Activated CD4-positive, alpha-beta T cell treated with anti-CD3 and anti-CD28 coated beads, Interleukin-2, amount 10 ng/mL, durations not matched to agents 7 days and 5 days (primary cell): ENCODE results near the gene IRGQ. TPM values are rescaled to one million over a fixed set of nuclear protein-coding genes. Genes with fewer than 3 reads are reported as not detected.
"Not testable (repeated sequence)": the region's sequence is repeated elsewhere in the genome, so short reads cannot be mapped to it uniquely, and the experiment has no call there.

Experiments
- CTCF ChIA-PET: fragments of 350-600 bp; sonication (Branson Sonifier 250); formaldehyde crosslinking; loops from one replicate; lab custom pipeline; 2021; ENCODE audit warnings: antibody characterized with exemption; lab: Charles Lee
- POLR2A ChIA-PET: fragments of 350-600 bp; sonication (Branson Sonifier 250); formaldehyde crosslinking; loops from one replicate; lab custom pipeline; 2021; ENCODE audit warnings: antibody characterized with exemption; lab: Charles Lee
- DNase-seq: peaks from one replicate; pipeline ENCODE4 v3.0.0-alpha.2; 2020
- H3K27ac Mint-ChIP-seq: one replicate; pipeline ENCODE4 v1.8.0; 2021; ENCODE audit warnings: mild to moderate bottlenecking, moderate library complexity, mixed read lengths
- H3K27me3 Mint-ChIP-seq: one replicate; pipeline ENCODE4 v1.8.0; 2021; ENCODE audit warnings: mixed read lengths
- H3K36me3 Mint-ChIP-seq: one replicate; pipeline ENCODE4 v1.8.0; 2021; ENCODE audit warnings: low read depth, mixed read lengths
- H3K4me1 Mint-ChIP-seq: one replicate; pipeline ENCODE4 v1.8.0; 2021; ENCODE audit warnings: mixed read lengths
- H3K4me3 Mint-ChIP-seq: one replicate; pipeline ENCODE4 v1.8.0; 2021; ENCODE audit warnings: mild to moderate bottlenecking, moderate library complexity, mixed read lengths
- H3K9me3 Mint-ChIP-seq: one replicate; pipeline ENCODE4 v1.8.0; 2021; ENCODE audit warnings: mixed read lengths
- total RNA-seq, 2 experiments: library from RNA; stranded (reverse); gene quantifications; one replicate each; pipeline ENCODE4 v1.2.3, GENCODE V29; 2021

The IRGQ gene
- total RNA-seq, 2 experiments from 2014 or later: 9.0 to 9.7 TPM

GRCh38 chr19:43635561-43635940, 39.6 kb upstream of the IRGQ start:
- DNase-seq, H3K36me3 Mint-ChIP-seq, H3K27ac Mint-ChIP-seq, H3K4me3 Mint-ChIP-seq, CTCF ChIA-PET, H3K9me3 Mint-ChIP-seq, POLR2A ChIA-PET: not testable (repeated sequence)
- Mint-ChIP-seq H3K4me1 (peaks cover 13% of the 10 kb centered on the region), H3K27me3 (peaks cover 36% of the 10 kb centered on the region)

- Mint-ChIP-seq H3K27ac (no peak overlapping the region), H3K36me3 (no peaks in the 10 kb centered on the region), H3K4me3 (no peak overlapping the region), H3K27me3 (peaks cover 33% of the 10 kb centered on the region), H3K4me1 (peaks cover 10% of the 10 kb centered on the region), H3K9me3 (no peaks in the 10 kb centered on the region)
- ChIA-PET CTCF (no interaction called here), POLR2A (no interaction called here)
- no peak for DNase-seq
Measured at GRCh38 chr19:43634872-43635560, 39.1 kb upstream of the IRGQ start.

GRCh38 chr19:43634506-43634871, 38.6 kb upstream of the IRGQ start:
- H3K4me1 Mint-ChIP-seq: peaks cover 8% of the 10 kb centered on the region
- DNase-seq: no peak
- ChIA-PET CTCF (no interaction called here), POLR2A (no interaction called here)
- no peaks in the 10 kb centered on the region for H3K36me3 Mint-ChIP-seq
- peaks cover 32% of the 10 kb centered on the region for H3K27me3 Mint-ChIP-seq
- H3K9me3 Mint-ChIP-seq: no peaks in the 10 kb centered on the region
- no peak overlapping the region for H3K27ac Mint-ChIP-seq
- H3K4me3 Mint-ChIP-seq: no peak overlapping the region

- ChIA-PET CTCF (no interaction called here), POLR2A (no interaction called here)
- H3K4me1 Mint-ChIP-seq: peaks cover 7% of the 10 kb centered on the region
- DNase-seq: no peak
- H3K36me3 Mint-ChIP-seq: no peaks in the 10 kb centered on the region
- H3K4me3 Mint-ChIP-seq: no peak overlapping the region
- no peak overlapping the region for H3K27ac Mint-ChIP-seq
- H3K27me3 Mint-ChIP-seq: peaks cover 30% of the 10 kb centered on the region
- no peaks in the 10 kb centered on the region for H3K9me3 Mint-ChIP-seq
Measured at GRCh38 chr19:43634068-43634467, 38.1 kb upstream of the IRGQ start.

GRCh38 chr19:43633520-43633919, 37.6 kb upstream of the IRGQ start:
- H3K9me3 Mint-ChIP-seq: no peaks in the 10 kb centered on the region
- H3K4me1 Mint-ChIP-seq: peaks cover 3% of the 10 kb centered on the region

GRCh38 chr19:43631491-43631890, 35.6 kb upstream of the IRGQ start:
- Mint-ChIP-seq H3K36me3 (no peaks in the 10 kb centered on the region), H3K27me3 (peaks cover 18% of the 10 kb centered on the region), H3K4me3 (no peak overlapping the region), H3K9me3 (no peaks in the 10 kb centered on the region), H3K4me1 (peaks cover 7% of the 10 kb centered on the region), H3K27ac (no peak overlapping the region)
- CTCF ChIA-PET: no interaction called here
- no peak for DNase-seq
- POLR2A ChIA-PET: no interaction called here

More at GRCh38 chr19:43633520-43633919, 37.6 kb upstream of the IRGQ start:
- ChIA-PET POLR2A (no interaction called here), CTCF (interaction anchor here (1.1 kb wide), 1 partner anchor 121 kb away, joined by 3 read pairs; the partner anchor contains the start of gene SMG9)
- no peak overlapping the region for H3K27ac Mint-ChIP-seq
- no peak for DNase-seq
- H3K27me3 Mint-ChIP-seq: peaks cover 25% of the 10 kb centered on the region
- H3K4me3 Mint-ChIP-seq: no peak overlapping the region
- H3K36me3 Mint-ChIP-seq: no peaks in the 10 kb centered on the region

- no peak overlapping the region for H3K27ac Mint-ChIP-seq
- POLR2A ChIA-PET: no interaction called here
- H3K27me3 Mint-ChIP-seq: peaks cover 15% of the 10 kb centered on the region
- H3K9me3 Mint-ChIP-seq: no peaks in the 10 kb centered on the region
- CTCF ChIA-PET: interaction anchor here (0.5 to 0.6 kb wide), 2 partner anchors 125 to 1515 kb away, joined by 4 to 5 read pairs; no protein-coding TSS in a partner anchor
- H3K4me1 Mint-ChIP-seq: peaks cover 21% of the 10 kb centered on the region
- no peak overlapping the region for H3K4me3 Mint-ChIP-seq
- H3K36me3 Mint-ChIP-seq: no peaks in the 10 kb centered on the region
- DNase-seq: no peak
Measured at GRCh38 chr19:43628646-43629326, 32.9 kb upstream of the IRGQ start.

- no peak overlapping the region for H3K27ac Mint-ChIP-seq
- ChIA-PET CTCF (interaction anchor here (0.7 to 2.2 kb wide), 5 partner anchors 25 to 178 kb away, joined by 3 to 5 read pairs (median 3); no protein-coding TSS in a partner anchor), POLR2A (no interaction called here)
- H3K36me3 Mint-ChIP-seq: no peaks in the 10 kb centered on the region
- no peak overlapping the region for H3K4me3 Mint-ChIP-seq
- H3K4me1 Mint-ChIP-seq: peaks cover 22% of the 10 kb centered on the region
- no peaks in the 10 kb centered on the region for H3K9me3 Mint-ChIP-seq
- DNase-seq: no peak
- peaks cover 9% of the 10 kb centered on the region for H3K27me3 Mint-ChIP-seq
Measured at GRCh38 chr19:43626838-43627237, 30.9 kb upstream of the IRGQ start.

- POLR2A ChIA-PET: no interaction called here
- H3K36me3 Mint-ChIP-seq: no peaks in the 10 kb centered on the region
- no peak for DNase-seq
- no peaks in the 10 kb centered on the region for H3K9me3 Mint-ChIP-seq
- peaks cover 9% of the 10 kb centered on the region for H3K27me3 Mint-ChIP-seq
- CTCF ChIA-PET: interaction anchor here (0.7 to 2.2 kb wide), 7 partner anchors 11 to 178 kb away, joined by 3 to 5 read pairs (median 3); no protein-coding TSS in a partner anchor
- no peak overlapping the region for H3K27ac Mint-ChIP-seq
- peaks cover 25% of the 10 kb centered on the region for H3K4me1 Mint-ChIP-seq
- H3K4me3 Mint-ChIP-seq: no peak overlapping the region
Measured at GRCh38 chr19:43625918-43626579, 30.1 kb upstream of the IRGQ start.

GRCh38 chr19:43624933-43625332, 29.0 kb upstream of the IRGQ start:
- peak; percentile 89 for DNase-seq
- Mint-ChIP-seq H3K4me3 (no peak overlapping the region), H3K9me3 (no peaks in the 10 kb centered on the region), H3K4me1 (peaks cover 35% of the 10 kb centered on the region), H3K27me3 (peaks cover 9% of the 10 kb centered on the region), H3K36me3 (no peaks in the 10 kb centered on the region), H3K27ac (peak overlapping the region; percentile 74)
- ChIA-PET CTCF (interaction anchor here (1.7 kb wide), 1 partner anchor 70 kb away, joined by 4 read pairs; no protein-coding TSS in a partner anchor), POLR2A (no interaction called here)

GRCh38 chr19:43623889-43624670, 28.1 kb upstream of the IRGQ start:
- peaks cover 37% of the 10 kb centered on the region for H3K4me1 Mint-ChIP-seq
- H3K27ac Mint-ChIP-seq: peak overlapping the region; percentile 64
- no peak for DNase-seq
- H3K27me3 Mint-ChIP-seq: peaks cover 9% of the 10 kb centered on the region
- no peaks in the 10 kb centered on the region for H3K9me3 Mint-ChIP-seq
- no peak overlapping the region for H3K4me3 Mint-ChIP-seq
- CTCF ChIA-PET: no interaction called here
- no peaks in the 10 kb centered on the region for H3K36me3 Mint-ChIP-seq
- POLR2A ChIA-PET: no interaction called here

- H3K27me3 Mint-ChIP-seq: peaks cover 9% of the 10 kb centered on the region
- no peak overlapping the region for H3K4me3 Mint-ChIP-seq
- peaks cover 41% of the 10 kb centered on the region for H3K4me1 Mint-ChIP-seq
- H3K27ac Mint-ChIP-seq: no peak overlapping the region
- POLR2A ChIA-PET: no interaction called here
- no peak for DNase-seq
- no peaks in the 10 kb centered on the region for H3K9me3 Mint-ChIP-seq
- CTCF ChIA-PET: no interaction called here
- H3K36me3 Mint-ChIP-seq: peaks cover 2% of the 10 kb centered on the region
Measured at GRCh38 chr19:43622956-43623355, 27.0 kb upstream of the IRGQ start.
